SK-N-SH (cell line): ENCODE measurements around the gene B3GALNT2. TPM values are rescaled to one million over a fixed set of nuclear protein-coding genes. Genes with fewer than 3 reads are reported as not detected.

Experiments used
- CHD2 ChIP-seq: fragments of 150-350 bp; IDR thresholded peaks from 2 replicates; pipeline ENCODE4 v1.6.1; 2018; ENCODE audit warnings: low read length; ENCODE audit not compliant: partially characterized antibody
- EP300 ChIP-seq, 2 experiments: IDR thresholded peaks; 2 replicates each; pipeline versions ENCODE4 v1.4.0 to v1.6.1; 2012; ENCODE audit warnings: borderline replicate concordance in 1 of 2, low read depth in 1 of 2, low read length in 1 of 2
- GABPA ChIP-seq: IDR thresholded peaks from 2 replicates; pipeline ENCODE4 v1.4.0; 2012; ENCODE audit warnings: low read depth, mild to moderate bottlenecking
- JUND ChIP-seq: IDR thresholded peaks from 2 replicates; pipeline ENCODE4 v1.4.0; 2012
- MXI1 ChIP-seq: IDR thresholded peaks from 2 replicates; pipeline ENCODE4 v1.6.1; 2012; ENCODE audit warnings: mild to moderate bottlenecking, low read depth, low read length, improper control_type of control experiment
- NRF1 ChIP-seq: IDR thresholded peaks from 2 replicates; pipeline ENCODE4 v1.6.1; 2012; ENCODE audit warnings: low read depth, mild to moderate bottlenecking, low read length
- POLR2AphosphoS5 ChIP-seq: IDR thresholded peaks from 2 replicates; pipeline ENCODE4 v1.6.1; 2012; ENCODE audit warnings: low read depth, low read length
- REST ChIP-seq: IDR thresholded peaks from 2 replicates; pipeline ENCODE4 v1.6.1; 2012; ENCODE audit warnings: mild to moderate bottlenecking, low read depth, low read length, moderate library complexity
- RFX5 ChIP-seq: IDR thresholded peaks from 2 replicates; pipeline ENCODE4 v1.6.1; 2012; ENCODE audit warnings: mild to moderate bottlenecking, improper control_type of control experiment, low read length
- RXRA ChIP-seq: IDR thresholded peaks from 2 replicates; pipeline ENCODE4 v1.4.0; 2012; ENCODE audit warnings: low read depth, mild to moderate bottlenecking, borderline replicate concordance
- SIN3A ChIP-seq: IDR thresholded peaks from 2 replicates; pipeline ENCODE4 v1.6.1; 2012; ENCODE audit warnings: low read depth, mild to moderate bottlenecking, low read length, moderate library complexity, borderline replicate concordance
- TCF12 ChIP-seq: IDR thresholded peaks from 2 replicates; pipeline ENCODE4 v1.4.0; 2012
- TEAD4 ChIP-seq: IDR thresholded peaks from 2 replicates; pipeline ENCODE4 v1.4.0; 2012; ENCODE audit warnings: mild to moderate bottlenecking, borderline replicate concordance; ENCODE audit not compliant: insufficient read depth
- YY1 ChIP-seq: IDR thresholded peaks from 2 replicates; pipeline ENCODE4 v1.4.0; 2012; ENCODE audit warnings: low read depth, mild to moderate bottlenecking
- polyA plus RNA-seq, 3 experiments: library from polyadenylated mRNA; depleted of rRNA; stranded (reverse); fragments of >200 nt; gene quantifications; 2 replicates each; pipeline ENCODE4 v1.2.3, GENCODE V29; 2012
- TF ChIP-seq, protein P1 (sequence below): IDR thresholded peaks from 2 replicates; pipeline ENCODE4 v1.4.0; 2012; ENCODE audit warnings: low read depth
- TF ChIP-seq, protein P2 (sequence below): fragments of 200-600 bp; sonication (generic); IDR thresholded peaks from 2 replicates; pipeline ENCODE4 v1.6.1; 2017; ENCODE audit warnings: antibody characterized with exemption, mild to moderate bottlenecking, moderate library complexity
- TF ChIP-seq, protein P3 (sequence below): fragments of 150-350 bp; IDR thresholded peaks from 2 replicates; pipeline ENCODE4 v1.6.1; 2017; ENCODE audit warnings: antibody characterized with exemption, low read length, low read depth, borderline replicate concordance

Gene B3GALNT2
- polyA plus RNA-seq, 1 of the 3 experiments (the other 2 are of a cell fraction): 15.5 TPM

DNA sequence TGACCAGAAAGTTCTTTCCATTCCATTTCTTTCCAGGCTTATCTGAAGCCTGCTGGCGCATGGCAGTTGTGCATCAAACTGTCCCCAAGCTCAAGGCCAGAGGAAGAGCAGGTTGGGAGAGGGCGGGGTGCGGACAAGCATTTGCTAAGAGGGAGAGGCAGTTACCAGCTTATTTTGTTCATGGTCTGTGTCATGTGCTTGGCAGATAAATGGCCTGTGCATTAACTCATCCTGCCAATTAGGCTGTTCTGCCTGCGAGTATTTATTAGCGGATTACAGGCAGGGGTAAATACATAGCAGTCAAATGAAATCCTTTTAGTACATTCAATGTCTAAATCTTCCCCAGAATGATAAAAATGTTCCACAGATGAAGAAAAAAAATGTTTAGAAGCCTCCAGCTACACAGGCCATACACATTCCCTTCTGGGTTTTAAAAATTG is 48.9 kb upstream of the B3GALNT2 start (continued):
- TF ChIP-seq, protein P1, sequence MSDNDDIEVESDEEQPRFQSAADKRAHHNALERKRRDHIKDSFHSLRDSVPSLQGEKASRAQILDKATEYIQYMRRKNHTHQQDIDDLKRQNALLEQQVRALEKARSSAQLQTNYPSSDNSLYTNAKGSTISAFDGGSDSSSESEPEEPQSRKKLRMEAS: no peak
- no peak for TF ChIP-seq TCF12
- no peak for TF ChIP-seq TEAD4
- peak in 1 of 2 experiments; percentile 89; a peak in 2 of 4 replicates for TF ChIP-seq EP300 (IDR thresholded peaks at IDR 0.05; ENCODE audit: borderline replicate concordance in 1 of 2, low read depth in 1 of 2, low read length in 1 of 2)
- TF ChIP-seq JUND: no peak
- peak; percentile 59 for TF ChIP-seq CHD2
- TF ChIP-seq, protein P2, sequence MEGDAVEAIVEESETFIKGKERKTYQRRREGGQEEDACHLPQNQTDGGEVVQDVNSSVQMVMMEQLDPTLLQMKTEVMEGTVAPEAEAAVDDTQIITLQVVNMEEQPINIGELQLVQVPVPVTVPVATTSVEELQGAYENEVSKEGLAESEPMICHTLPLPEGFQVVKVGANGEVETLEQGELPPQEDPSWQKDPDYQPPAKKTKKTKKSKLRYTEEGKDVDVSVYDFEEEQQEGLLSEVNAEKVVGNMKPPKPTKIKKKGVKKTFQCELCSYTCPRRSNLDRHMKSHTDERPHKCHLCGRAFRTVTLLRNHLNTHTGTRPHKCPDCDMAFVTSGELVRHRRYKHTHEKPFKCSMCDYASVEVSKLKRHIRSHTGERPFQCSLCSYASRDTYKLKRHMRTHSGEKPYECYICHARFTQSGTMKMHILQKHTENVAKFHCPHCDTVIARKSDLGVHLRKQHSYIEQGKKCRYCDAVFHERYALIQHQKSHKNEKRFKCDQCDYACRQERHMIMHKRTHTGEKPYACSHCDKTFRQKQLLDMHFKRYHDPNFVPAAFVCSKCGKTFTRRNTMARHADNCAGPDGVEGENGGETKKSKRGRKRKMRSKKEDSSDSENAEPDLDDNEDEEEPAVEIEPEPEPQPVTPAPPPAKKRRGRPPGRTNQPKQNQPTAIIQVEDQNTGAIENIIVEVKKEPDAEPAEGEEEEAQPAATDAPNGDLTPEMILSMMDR: no peak
- TF ChIP-seq YY1: no peak
- no peak for TF ChIP-seq RXRA
- TF ChIP-seq, protein P3, sequence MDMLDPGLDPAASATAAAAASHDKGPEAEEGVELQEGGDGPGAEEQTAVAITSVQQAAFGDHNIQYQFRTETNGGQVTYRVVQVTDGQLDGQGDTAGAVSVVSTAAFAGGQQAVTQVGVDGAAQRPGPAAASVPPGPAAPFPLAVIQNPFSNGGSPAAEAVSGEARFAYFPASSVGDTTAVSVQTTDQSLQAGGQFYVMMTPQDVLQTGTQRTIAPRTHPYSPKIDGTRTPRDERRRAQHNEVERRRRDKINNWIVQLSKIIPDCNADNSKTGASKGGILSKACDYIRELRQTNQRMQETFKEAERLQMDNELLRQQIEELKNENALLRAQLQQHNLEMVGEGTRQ: no peak
- TF ChIP-seq SIN3A: no peak
- TF ChIP-seq POLR2AphosphoS5: no peak
- no peak for TF ChIP-seq REST
- TF ChIP-seq NRF1: peak; percentile 40; the same call in 1 of the 2 replicates
- no peak for TF ChIP-seq RFX5
- no peak; the same call in 1 of the 2 replicates for TF ChIP-seq MXI1
- no peak for TF ChIP-seq GABPA
- TF ChIP-seq, all 33 proteins: peak for 6
